ENCODE data around the gene GRN. TPM values are rescaled to one million over a fixed set of nuclear protein-coding genes. Genes with fewer than 3 reads are reported as not detected.

The GRN gene
- total and polyA plus RNA-seq, 11 donors: 44.6 to 451 (median 185) TPM

DNA sequence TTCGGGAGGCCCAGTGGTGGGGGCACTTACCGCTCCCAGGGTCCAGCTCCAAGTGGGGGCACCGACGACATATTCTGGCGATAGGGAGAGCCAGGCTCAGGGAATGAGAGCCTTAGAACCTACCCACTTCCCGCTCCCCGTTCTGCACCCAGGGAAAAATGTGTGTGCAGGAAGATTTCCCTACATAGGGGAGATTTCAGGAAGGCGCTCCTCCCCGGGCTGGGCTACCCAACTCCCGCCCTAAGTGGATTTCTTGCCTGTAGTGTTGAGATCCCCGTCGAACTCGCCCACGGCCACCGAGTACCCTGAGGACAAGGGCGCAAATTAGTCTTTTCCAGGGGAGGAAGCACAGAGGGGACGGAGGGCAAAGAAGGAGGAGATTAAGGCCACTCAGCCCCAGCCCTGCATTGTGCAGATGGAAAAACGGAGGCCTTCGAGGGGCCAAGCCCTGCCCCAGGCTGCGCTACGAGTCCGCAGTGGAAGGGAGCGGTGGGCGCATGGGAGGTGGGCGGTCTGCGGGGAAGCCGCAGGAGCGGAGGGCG is 39.2 kb downstream of the GRN start:
- 13 to 18% (median 17%) methylated on average over 18 to 29 of the region's 29 CpGs for WGBS, 4 donors
- DNase-seq (no peak), ATAC-seq (no peak)
- peaks cover 0 to 21% (median 4%) of the 10 kb centered on the region in 9 donors for H3K27me3 ChIP-seq
- H3K4me3 ChIP-seq: peak overlapping the region in 8 of 12 donors; percentile 53 to 63 (median 57)
- H3K27ac ChIP-seq: no peak overlapping the region
- peaks cover 0 to 19% (median 13%) of the 10 kb centered on the region in 12 donors for H3K4me1 ChIP-seq
- intact Hi-C loops (cut with DNase I): loop anchor here in 1 of 10 donors (10.0 kb wide), 1 partner anchor 60 kb away; no protein-coding TSS in a partner anchor
- TF ChIP-seq, protein P1, sequence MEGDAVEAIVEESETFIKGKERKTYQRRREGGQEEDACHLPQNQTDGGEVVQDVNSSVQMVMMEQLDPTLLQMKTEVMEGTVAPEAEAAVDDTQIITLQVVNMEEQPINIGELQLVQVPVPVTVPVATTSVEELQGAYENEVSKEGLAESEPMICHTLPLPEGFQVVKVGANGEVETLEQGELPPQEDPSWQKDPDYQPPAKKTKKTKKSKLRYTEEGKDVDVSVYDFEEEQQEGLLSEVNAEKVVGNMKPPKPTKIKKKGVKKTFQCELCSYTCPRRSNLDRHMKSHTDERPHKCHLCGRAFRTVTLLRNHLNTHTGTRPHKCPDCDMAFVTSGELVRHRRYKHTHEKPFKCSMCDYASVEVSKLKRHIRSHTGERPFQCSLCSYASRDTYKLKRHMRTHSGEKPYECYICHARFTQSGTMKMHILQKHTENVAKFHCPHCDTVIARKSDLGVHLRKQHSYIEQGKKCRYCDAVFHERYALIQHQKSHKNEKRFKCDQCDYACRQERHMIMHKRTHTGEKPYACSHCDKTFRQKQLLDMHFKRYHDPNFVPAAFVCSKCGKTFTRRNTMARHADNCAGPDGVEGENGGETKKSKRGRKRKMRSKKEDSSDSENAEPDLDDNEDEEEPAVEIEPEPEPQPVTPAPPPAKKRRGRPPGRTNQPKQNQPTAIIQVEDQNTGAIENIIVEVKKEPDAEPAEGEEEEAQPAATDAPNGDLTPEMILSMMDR (IDR thresholded peaks at IDR 0.05): no peak
- TF ChIP-seq POLR2A (IDR thresholded peaks at IDR 0.05): no peak
- no peaks in the 10 kb centered on the region for H3K36me3 ChIP-seq
- no peaks in the 10 kb centered on the region for H3K9me3 ChIP-seq

DNA sequence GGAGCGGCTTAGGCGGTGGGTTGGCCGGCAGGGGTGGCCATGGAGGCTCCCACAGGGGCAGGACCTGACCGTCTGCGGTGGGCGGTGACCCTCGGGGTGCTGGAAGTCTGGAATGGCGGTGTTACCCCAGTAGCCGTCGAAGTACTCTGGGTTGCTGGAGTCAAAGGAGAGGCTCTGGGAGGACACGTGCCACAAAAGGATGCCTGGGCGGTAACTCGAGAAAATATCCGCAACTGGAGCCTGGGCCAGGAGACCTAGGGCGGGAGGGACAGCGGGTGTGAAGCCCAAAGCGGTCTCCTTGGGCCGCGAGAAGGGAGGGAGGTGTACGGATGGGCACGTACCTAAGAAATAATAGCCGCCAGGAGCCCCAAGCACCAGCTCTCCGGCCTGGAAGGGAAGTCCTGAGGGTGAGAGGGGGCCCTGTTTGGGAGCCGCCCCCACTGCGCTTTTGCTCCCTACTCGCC is 39.8 kb downstream of the GRN start:
- peak in 3 of 4 donors; percentile 6 to 27 (median 22) for ATAC-seq
- TF ChIP-seq, protein P1 (IDR thresholded peaks at IDR 0.05): no peak
- TF ChIP-seq POLR2A (IDR thresholded peaks at IDR 0.05): no peak
- H3K36me3 ChIP-seq: no peaks in the 10 kb centered on the region
- peaks cover 0 to 20% (median 13%) of the 10 kb centered on the region in 12 donors for H3K4me1 ChIP-seq
- intact Hi-C loops (cut with DNase I): loop anchor here in 1 of 10 donors (10.0 kb wide), 1 partner anchor 60 kb away; no protein-coding TSS in a partner anchor
- peak overlapping the region; percentile 25 to 63 (median 56) for H3K4me3 ChIP-seq
- WGBS, 4 donors: 2 to 4% (median 3%) methylated on average over 17 to 26 of the region's 26 CpGs
- H3K27me3 ChIP-seq: peaks cover 0 to 21% (median 4%) of the 10 kb centered on the region in 9 donors
- no peak for DNase-seq
- H3K27ac ChIP-seq: no peak overlapping the region
- no peaks in the 10 kb centered on the region for H3K9me3 ChIP-seq

DNA sequence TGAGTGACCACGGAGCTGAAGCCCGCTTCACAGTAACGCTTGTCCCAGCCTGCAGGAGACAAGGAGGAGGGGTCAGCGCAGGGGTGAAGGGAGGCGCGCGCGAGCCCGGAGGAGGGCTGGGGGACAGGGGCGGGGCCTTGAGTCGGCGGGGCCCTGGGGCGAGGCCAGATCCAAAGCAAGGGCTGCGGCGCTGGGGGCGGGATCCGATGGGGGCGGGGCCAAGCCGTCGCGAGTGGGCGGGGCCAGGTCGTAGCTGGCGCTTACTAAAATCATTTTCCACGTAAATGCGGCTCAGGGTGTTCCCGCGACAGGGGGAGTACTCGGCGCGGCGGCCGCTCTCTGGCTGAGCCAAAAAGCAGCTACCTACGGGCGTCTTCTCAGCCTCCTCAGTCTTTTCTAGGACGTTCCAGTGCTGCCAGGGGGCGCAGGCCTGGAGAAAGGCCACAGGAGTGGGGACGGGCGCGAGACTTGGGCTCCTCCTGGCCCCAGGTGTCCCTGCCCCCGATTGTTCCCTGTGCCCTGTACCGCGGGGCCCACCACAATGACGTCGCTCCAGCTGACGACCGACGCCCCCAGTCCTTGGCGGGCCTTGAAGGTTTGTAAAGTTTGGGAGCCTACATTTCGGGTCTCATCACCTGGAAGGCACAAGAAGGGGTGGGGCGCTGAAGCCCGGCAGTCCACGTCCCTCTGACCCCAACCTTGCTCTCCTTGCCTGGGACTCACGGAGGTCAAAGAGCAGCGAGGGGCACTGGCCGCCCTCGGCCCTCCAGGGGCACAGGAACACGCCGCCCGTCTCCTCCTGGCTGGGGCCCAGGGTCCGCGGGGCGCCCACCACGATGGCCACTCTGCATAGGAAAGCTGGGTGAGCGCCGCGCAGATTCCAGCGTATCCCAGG is 40.4 kb downstream of the GRN start:
- Histone ChIP-seq H3K9me3 (no peaks in the 10 kb centered on the region), H3K4me1 (peaks cover 0 to 23% (median 13%) of the 10 kb centered on the region in 12 donors), H3K4me3 (peak overlapping the region; percentile 25 to 63 (median 56)), H3K27ac (no peak overlapping the region), H3K36me3 (no peaks in the 10 kb centered on the region), H3K27me3 (peaks cover 0 to 21% (median 4%) of the 10 kb centered on the region in 9 donors)
- ATAC-seq: peak; percentile 59 to 91 (median 86)
- 1 to 8% (median 5%) methylated on average over 34 to 68 of the region's 68 CpGs for WGBS, 4 donors
- intact Hi-C loops (cut with DNase I): loop anchor here in 1 of 10 donors (10.0 kb wide), 1 partner anchor 59 kb away; no protein-coding TSS in a partner anchor
- TF ChIP-seq POLR2A (IDR thresholded peaks at IDR 0.05): peak in 1 of 2 donors; percentile 28
- TF ChIP-seq, protein P1 (IDR thresholded peaks at IDR 0.05): peak in 3 of 12 donors; percentile 20 to 26 (median 21)
- peak; percentile 75 to 90 (median 77) for DNase-seq

DNA sequence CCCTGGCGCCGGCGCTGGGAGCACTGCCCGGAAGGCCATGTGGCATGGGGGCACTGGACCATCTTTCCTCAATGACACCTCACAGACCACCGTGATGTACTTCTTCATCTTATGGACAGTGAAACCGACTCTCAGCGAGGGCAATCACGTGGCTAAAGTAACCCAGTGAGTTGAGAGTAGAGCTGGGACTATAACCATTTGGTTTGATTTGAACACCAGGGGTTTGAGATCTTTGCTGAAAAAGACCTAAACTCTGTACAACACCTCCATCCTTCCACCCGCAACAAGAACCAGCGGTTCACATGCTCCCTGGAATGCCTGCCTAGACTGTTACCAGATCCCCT is 41.1 kb downstream of the GRN start:
- TF ChIP-seq, protein P1 (IDR thresholded peaks at IDR 0.05): no peak
- TF ChIP-seq POLR2A (IDR thresholded peaks at IDR 0.05): no peak
- Histone ChIP-seq H3K27me3 (peaks cover 0 to 21% (median 4%) of the 10 kb centered on the region in 9 donors), H3K36me3 (no peaks in the 10 kb centered on the region), H3K4me3 (peak overlapping the region in 6 of 12 donors; percentile 25 to 63 (median 57)), H3K27ac (no peak overlapping the region), H3K4me1 (peaks cover 0 to 23% (median 13%) of the 10 kb centered on the region in 12 donors), H3K9me3 (no peaks in the 10 kb centered on the region)
- WGBS, 4 donors: 32 to 50% (median 39%) methylated on average over 6 to 10 of the region's 10 CpGs
- intact Hi-C loops (cut with DNase I): loop anchor here in 1 of 10 donors (10.0 kb wide), 1 partner anchor 59 kb away; no protein-coding TSS in a partner anchor
- ATAC-seq (no peak), DNase-seq (no peak)
